ENCODE data around the gene ADAM22.

Gene ADAM22

GRCh38 chr7:87961754-87962153, 27.7 kb downstream of the ADAM22 start:
- no peak for DNase-seq

GRCh38 chr7:87966271-87966670, 32.2 kb downstream of the ADAM22 start:
- DNase-seq, result no peak

GRCh38 chr7:87968021-87968420, 34.0 kb downstream of the ADAM22 start:
- no peak for DNase-seq

- no peak for DNase-seq
Measured at GRCh38 chr7:87982116-87982515, 48.1 kb downstream of the ADAM22 start.

GRCh38 chr7:87984088-87984487, 50.0 kb downstream of the ADAM22 start:
- no peak for DNase-seq

- DNase-seq, result no peak
Measured at GRCh38 chr7:87993269-87993668, 59.2 kb downstream of the ADAM22 start.

GRCh38 chr7:87999261-87999660, 65.2 kb downstream of the ADAM22 start:
- no peak for DNase-seq

- DNase-seq, result no peak
Measured at GRCh38 chr7:88001744-88002530, 67.9 kb downstream of the ADAM22 start.

- DNase-seq, result no peak
Measured at GRCh38 chr7:88002617-88003016, 68.6 kb downstream of the ADAM22 start.

- DNase-seq, result no peak
Measured at GRCh38 chr7:88003581-88003980, 69.5 kb downstream of the ADAM22 start.

GRCh38 chr7:88005191-88005590, 71.1 kb downstream of the ADAM22 start:
- no peak for DNase-seq

GRCh38 chr7:88009651-88010050, 75.6 kb downstream of the ADAM22 start:
- DNase-seq, result no peak

GRCh38 chr7:88012086-88012485, 78.0 kb downstream of the ADAM22 start:
- DNase-seq, result no peak

- DNase-seq, result no peak
Measured at GRCh38 chr7:88013981-88014380, 79.9 kb downstream of the ADAM22 start.

GRCh38 chr7:88014581-88014980, 80.5 kb downstream of the ADAM22 start:
- no peak for DNase-seq

GRCh38 chr7:88015309-88015708, 81.3 kb downstream of the ADAM22 start:
- no peak for DNase-seq

GRCh38 chr7:88018501-88018900, 84.5 kb downstream of the ADAM22 start:
- DNase-seq, result no peak

- no peak for DNase-seq
Measured at GRCh38 chr7:88020953-88021665, 87.1 kb downstream of the ADAM22 start.

- DNase-seq, result no peak
Measured at GRCh38 chr7:88027724-88028123, 93.7 kb downstream of the ADAM22 start.

GRCh38 chr7:88034083-88034695, 100.1 kb downstream of the ADAM22 start:
- DNase-seq, result no peak

- DNase-seq, result no peak
Measured at GRCh38 chr7:88037050-88037449, 103.0 kb downstream of the ADAM22 start.

GRCh38 chr7:88040694-88041093, 106.6 kb downstream of the ADAM22 start:
- no peak for DNase-seq

GRCh38 chr7:88041583-88041982, 107.5 kb downstream of the ADAM22 start:
- DNase-seq, result no peak

- no peak for DNase-seq
Measured at GRCh38 chr7:88042157-88042556, 108.1 kb downstream of the ADAM22 start.

Measured in activated CD4-positive, alpha-beta T cell treated with anti-CD3 and anti-CD28 coated beads for 1 hour (primary cell).